GM19463 (cell line): ENCODE results near the gene BMERB1.

Source experiments
- ATAC-seq: cut with Tn5 transposase; IDR thresholded peaks from one replicate; pipeline ENCODE4 v1.9.1; 2021; ENCODE audit warnings: mild to moderate bottlenecking, moderate library complexity; ENCODE audit not compliant: unreplicated experiment

The BMERB1 gene

DNA sequence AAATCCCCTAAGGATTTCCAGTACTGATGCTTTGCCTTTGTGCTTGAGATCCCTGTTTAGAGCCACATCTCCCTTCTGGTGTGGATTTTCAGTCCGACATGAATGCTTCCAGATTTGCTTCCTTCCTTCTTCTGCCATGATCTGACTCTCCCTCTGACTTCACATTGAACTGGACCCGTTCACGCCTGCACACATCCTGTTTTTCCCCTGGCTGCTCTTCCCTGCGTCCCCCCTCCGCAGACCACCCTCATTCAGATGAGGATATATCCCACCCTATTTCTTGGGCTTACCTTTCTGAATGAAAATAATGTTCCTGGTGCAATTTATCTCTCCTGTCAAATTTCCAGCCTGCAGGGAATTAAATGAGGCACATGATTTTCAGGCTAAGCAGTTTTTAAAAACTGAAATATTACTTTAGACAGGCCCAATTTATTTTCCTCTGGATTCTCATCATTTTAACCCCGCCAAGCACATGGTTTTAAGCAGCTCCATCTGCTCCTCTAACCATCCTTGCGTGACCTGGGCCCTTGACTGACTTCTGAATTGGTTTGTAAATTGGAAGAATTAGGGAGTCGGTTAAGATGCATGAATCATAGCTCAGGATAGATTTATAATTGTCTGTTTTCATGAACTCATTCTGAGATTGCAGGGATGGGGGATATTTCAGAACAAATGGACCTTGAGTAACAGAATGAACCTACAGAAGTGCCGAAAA is 59.2 kb downstream of the BMERB1 start:
- ATAC-seq, result no peak

DNA sequence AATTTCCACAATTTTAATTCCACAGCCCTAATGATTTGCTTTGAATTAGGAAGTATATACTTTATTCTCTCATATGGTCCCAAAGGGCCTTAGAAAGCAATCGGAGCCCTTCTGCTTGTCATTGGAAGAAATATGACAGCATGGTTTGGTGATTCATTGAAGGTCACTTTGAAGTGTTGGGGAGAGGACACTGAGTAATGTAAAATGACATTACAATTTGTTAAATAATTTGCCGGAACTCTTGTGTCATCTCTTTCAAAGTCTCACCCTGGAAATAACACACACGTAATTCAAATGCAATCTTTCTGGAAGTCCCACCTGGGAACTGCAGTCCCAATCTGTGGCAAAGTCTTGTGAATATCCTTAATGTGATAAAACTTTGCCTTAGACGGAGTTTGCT is 59.8 kb downstream of the BMERB1 start:
- ATAC-seq, result no peak

GRCh38 chr16:15495898-15496297 is 61.5 kb downstream of the BMERB1 start:
- ATAC-seq, result no peak

DNA sequence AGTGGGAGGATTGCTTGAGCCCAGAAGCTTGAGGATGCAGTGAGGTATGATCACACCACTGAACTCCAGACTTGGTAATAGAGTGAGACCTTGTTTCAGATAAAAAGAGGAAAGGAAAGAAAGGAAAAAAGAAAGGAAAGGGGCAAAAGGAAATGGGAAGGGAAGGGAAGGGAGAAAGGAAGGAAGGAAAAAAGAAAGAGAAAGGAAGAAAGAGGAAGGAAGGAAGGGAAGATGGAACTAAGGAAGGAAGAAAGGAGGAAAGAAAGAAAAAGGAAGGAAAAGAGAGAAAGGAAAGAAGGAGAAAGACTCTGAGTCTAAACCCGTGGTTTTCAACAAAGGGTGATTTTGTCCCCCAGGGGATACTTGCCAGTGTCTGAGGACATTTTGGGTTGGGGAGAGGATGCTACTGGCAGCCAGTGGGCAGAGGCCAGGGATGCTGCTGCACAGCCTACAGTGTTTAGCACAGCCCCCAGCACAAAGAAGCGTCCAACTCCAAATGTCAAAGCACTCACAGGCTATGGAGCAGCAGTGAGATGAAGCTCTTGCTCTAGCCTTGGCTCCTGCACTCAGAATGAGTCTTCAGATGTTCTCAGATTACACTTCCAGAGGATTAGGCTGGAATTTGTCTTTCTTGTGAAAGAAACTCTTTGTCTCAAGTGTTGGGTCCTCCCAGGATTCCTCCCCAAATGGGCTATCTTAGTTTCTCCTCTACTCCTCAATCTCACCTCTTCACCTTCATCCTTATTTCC is 64.2 kb downstream of the BMERB1 start:
- ATAC-seq, result no peak

DNA sequence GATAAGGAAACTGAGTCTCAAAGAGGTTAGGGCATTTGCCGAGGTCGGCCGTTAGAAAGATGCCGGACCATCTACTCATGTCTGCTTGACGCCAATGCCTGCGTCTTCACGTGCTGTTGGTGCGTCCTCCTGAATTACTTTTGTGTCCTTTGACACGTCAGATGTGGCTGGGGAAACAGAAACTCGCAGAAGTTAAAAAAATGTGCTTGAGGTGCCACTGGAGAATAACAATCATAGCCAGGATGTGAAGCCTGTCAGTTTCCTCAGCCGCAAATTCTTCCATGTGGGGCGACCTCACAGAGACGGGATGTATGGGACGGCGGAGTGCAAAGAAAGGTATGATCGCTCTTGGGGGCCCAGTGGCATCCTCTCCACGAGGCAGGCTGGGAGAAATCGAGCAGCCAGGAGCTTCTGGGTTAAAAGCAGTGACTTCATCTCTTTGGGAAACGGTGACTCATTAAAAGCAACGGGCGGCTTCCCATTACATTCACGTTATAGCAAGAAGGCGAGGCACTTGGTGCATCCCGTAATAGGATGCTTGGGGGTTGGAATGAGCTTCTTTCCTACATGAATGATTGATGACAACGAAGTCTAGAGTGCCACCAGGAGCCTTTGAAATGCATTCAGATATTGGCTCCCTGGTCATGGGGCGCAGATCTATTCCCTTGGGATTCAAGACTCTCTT is 67.8 kb downstream of the BMERB1 start:
- no peak for ATAC-seq

DNA sequence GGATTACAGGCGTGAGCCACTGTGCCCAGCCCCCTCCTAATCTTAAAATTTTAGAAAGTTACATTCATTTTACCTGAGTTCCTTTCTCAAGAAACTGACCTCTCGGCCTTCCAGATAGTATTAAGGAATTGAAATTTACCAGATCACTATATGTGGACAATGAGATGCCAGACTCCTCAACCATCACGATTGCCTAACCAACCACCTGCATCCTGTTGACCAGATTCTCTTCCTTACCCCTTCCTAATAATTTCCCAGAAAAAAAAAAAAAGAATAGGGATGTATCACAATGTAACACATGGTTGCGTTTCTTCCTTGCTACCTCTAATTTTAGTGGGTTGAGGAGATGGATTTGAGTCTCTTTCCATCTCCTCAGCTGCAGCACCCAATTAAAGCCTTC is 72.1 kb downstream of the BMERB1 start:
- no peak for ATAC-seq

GRCh38 chr16:15507301-15507958 is 73.0 kb downstream of the BMERB1 start:
- ATAC-seq, result no peak

DNA sequence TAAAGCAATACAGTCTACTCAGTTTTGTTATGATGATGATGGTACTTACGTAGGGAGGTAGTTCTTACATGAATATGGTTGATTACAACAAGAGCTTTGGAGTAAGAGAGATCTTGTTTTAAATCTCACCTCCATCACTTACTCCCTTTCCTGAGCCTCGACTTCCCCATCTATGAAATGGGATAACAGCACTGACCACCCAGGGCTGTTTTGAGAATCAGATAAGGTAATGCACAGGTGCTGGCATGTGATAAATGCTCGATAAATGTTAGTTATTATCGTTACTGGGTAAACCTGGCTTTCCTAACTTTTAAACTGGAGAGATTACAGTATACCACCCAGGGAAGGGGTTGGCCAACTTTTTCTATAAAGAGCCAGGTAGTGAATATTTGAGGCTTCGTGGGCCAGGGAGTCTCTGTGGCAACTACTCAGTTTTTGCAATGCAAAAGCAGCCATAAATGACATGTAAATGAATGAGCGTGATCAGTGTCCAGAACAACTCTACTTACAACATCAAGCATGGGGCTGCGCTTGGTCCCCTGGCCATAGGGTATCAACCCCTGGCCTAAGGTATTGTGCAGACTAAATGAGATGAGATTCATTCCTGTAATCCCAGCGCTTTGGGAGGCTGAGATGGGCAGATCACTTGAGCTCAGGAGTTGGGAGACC is 73.7 kb downstream of the BMERB1 start:
- ATAC-seq, result no peak

GRCh38 chr16:15509051-15509592 is 74.7 kb downstream of the BMERB1 start:
- ATAC-seq, result no peak

GRCh38 chr16:15509593-15510535 is 75.5 kb downstream of the BMERB1 start:
- no peak for ATAC-seq

- no peak for ATAC-seq
These were observed 76.6 kb downstream of the BMERB1 start for GRCh38 chr16:15510992-15511391.

- no peak for ATAC-seq
These were observed 77.5 kb downstream of the BMERB1 start for GRCh38 chr16:15511759-15512487.

GRCh38 chr16:15513156-15513555 is 78.8 kb downstream of the BMERB1 start:
- no peak for ATAC-seq

DNA sequence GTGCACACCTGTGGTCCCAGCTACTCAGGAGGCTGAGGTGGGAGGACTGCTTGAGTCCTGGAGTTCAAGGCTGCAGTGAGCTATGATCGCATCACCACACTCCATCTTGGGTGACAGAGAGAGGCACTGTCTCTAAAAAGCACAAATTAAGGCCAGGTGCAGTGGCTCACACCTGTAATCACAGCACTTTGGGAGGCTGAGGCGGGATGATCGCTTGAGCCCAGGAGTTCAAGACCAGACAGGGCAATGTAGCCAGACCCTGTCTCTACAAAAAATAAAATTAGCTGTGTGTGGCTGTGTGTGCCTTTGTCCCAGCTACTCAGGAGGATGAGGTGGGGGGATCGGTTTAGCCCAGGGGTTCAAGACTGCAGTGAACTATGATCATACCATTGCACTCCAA is 81.6 kb downstream of the BMERB1 start:
- ATAC-seq, result no peak

DNA sequence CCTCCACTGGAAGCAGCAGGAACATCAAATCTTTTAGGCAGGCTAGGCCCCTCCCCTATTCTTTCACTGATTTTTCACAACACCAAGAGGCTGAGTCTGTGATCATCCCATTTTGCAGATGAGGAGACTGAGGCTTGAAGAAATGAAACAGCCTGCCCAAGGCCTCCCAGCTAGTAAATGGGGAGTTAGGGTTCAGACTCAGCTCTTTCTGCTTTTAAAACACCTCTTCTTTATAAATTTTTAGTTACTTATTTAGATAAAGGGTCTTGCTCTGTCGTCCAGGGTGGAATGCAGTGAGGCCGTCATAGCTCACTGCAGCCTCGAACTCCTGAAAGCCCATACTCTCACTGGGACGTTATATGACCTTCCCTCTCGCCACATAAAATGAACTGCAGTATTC is 82.2 kb downstream of the BMERB1 start:
- no peak for ATAC-seq

- no peak for ATAC-seq
These were observed 83.5 kb downstream of the BMERB1 start for GRCh38 chr16:15517743-15518377.

DNA sequence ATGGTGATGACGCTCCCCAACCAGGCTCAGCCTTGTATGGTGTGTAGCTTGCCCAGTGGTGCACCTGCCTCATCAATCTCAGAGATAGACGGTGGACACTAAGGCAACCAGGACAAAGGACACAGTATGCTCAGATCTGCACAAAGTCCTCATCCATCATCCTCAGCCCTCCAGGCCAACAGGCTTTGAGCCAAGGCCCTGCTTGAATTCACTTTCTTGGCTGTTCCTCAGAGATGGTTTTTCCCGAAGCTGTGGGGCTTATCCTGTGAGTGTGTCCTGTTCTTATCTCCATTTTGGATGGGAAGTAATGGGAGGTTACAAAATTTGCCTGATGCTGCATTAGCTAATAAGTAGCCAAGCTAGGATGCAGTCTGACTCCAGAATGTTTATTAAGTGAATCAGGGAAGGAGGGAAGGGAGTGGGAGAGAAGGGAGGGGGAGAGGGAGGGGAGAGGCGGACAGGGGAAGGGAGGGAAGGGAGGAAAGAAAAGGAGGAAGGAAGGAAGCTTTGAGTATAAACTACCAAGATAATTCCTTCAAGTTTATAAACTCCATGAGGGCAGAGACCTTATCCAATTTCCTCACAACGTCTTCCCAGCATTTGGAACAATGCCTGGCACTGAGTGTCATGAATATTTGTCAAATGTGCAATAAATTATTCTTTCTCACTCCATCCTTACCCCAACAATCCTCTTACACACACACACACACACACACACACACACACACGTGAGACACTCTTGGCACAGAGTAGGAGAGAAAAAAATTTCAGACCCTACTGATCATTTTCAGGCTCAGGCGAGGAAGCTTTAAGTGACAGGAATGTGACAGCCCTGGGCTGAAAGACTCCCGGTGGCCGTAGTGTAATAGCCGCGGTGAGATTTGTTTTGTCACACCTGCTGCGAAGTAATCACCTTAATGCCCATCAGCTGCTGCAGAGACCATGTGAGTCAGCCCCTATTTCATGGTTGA is 84.3 kb downstream of the BMERB1 start:
- no peak for ATAC-seq
